Muscle of leg (tissue), 11 donors: ENCODE results near the gene HMGB4. TPM values are rescaled to one million over a fixed set of nuclear protein-coding genes. Genes with fewer than 3 reads are reported as not detected.

Experiments used
- DNase-seq: peaks from one replicate; pipeline ENCODE4 v3.0.0; 2013
- H3K27ac ChIP-seq: one replicate; pipeline ENCODE4 v1.5.1; 2013; ENCODE audit warnings: mild to moderate bottlenecking, low read length, control low read depth
- H3K27me3 ChIP-seq: one replicate; pipeline ENCODE4 v1.6.1; 2013; ENCODE audit warnings: low read length; ENCODE audit not compliant: control insufficient read depth, insufficient read depth
- H3K36me3 ChIP-seq: one replicate; pipeline ENCODE4 v1.6.1; 2013; ENCODE audit warnings: low read length; ENCODE audit not compliant: control insufficient read depth, insufficient read depth
- H3K4me1 ChIP-seq: one replicate; pipeline ENCODE4 v1.6.1; 2013; ENCODE audit warnings: low read length; ENCODE audit not compliant: control insufficient read depth, insufficient read depth
- H3K4me3 ChIP-seq: one replicate; pipeline ENCODE4 v1.5.1; 2013; ENCODE audit warnings: low read length, control low read depth
- H3K9me3 ChIP-seq: replicated peaks from 2 replicates; pipeline ENCODE4 v1.6.1; 2013; ENCODE audit warnings: low read depth, low read length; ENCODE audit not compliant: control insufficient read depth
- WGBS: methylation state at CpG from one replicate; pipeline ENCODE4 v1.1.5; 2013; ENCODE audit warnings: missing lambda C conversion rate; ENCODE audit not compliant: insufficient coverage; 5-methylcytosine and 5-hydroxymethylcytosine counted together
- polyA plus RNA-seq, 8 donors: library from polyadenylated mRNA; unstranded; fragments of 120-200 nt; gene quantifications; one replicate each; pipeline versions ENCODE4 v1.2.1 to v1.2.3, GENCODE V29; 2013; ENCODE audit warnings: inconsistent platforms in 1 of 8, low replicate concordance in 1 of 8; ENCODE audit not compliant: insufficient read length in 8 of 8, insufficient read depth in 1 of 8
- total RNA-seq: library from RNA; stranded (reverse); fragments of 120-200 nt; gene quantifications from one replicate; pipeline ENCODE4 v1.2.4, GENCODE V29; 2013

HMGB4 gene
- total and polyA plus RNA-seq, 9 donors, result not detected

- no peak for DNase-seq
- Histone ChIP-seq H3K4me1 (no peaks in the 10 kb centered on the region), H3K9me3 (peaks cover under 1% of the 10 kb centered on the region), H3K4me3 (no peak overlapping the region), H3K36me3 (no peaks in the 10 kb centered on the region), H3K27ac (no peak overlapping the region), H3K27me3 (peaks cover 2% of the 10 kb centered on the region)
- no CpG with 5 or more reads among the region's 1 CpG for WGBS
These were observed 40.0 kb upstream of the HMGB4 start for GRCh38 chr1:33823830-33824229.

GRCh38 chr1:33824321-33824720 lies 39.6 kb upstream of the HMGB4 start:
- 80% methylated on average over 2 of the region's 6 CpGs for WGBS
- DNase-seq, result no peak
- H3K9me3 ChIP-seq, result peaks cover 3% of the 10 kb centered on the region
- no peak overlapping the region for H3K4me3 ChIP-seq
- H3K4me1 ChIP-seq, result no peaks in the 10 kb centered on the region
- no peaks in the 10 kb centered on the region for H3K36me3 ChIP-seq
- no peak overlapping the region for H3K27ac ChIP-seq
- peaks cover 2% of the 10 kb centered on the region for H3K27me3 ChIP-seq

- peaks cover 2% of the 10 kb centered on the region for H3K27me3 ChIP-seq
- no peak overlapping the region for H3K27ac ChIP-seq
- H3K4me3 ChIP-seq, result no peak overlapping the region
- no peak for DNase-seq
- 63% methylated on average over 1 of the region's 1 CpG for WGBS
- H3K4me1 ChIP-seq, result no peaks in the 10 kb centered on the region
- peaks cover 3% of the 10 kb centered on the region for H3K9me3 ChIP-seq
- H3K36me3 ChIP-seq, result no peaks in the 10 kb centered on the region
These were observed 38.9 kb upstream of the HMGB4 start for GRCh38 chr1:33824971-33825370.

- Histone ChIP-seq H3K36me3 (no peaks in the 10 kb centered on the region), H3K4me3 (no peak overlapping the region), H3K27me3 (peaks cover 2% of the 10 kb centered on the region), H3K4me1 (no peaks in the 10 kb centered on the region), H3K9me3 (peaks cover 3% of the 10 kb centered on the region), H3K27ac (no peak overlapping the region)
- WGBS, result 71% methylated on average over 2 of the region's 10 CpGs
- DNase-seq, result no peak
These were observed 38.4 kb upstream of the HMGB4 start for GRCh38 chr1:33825506-33825905.

DNA sequence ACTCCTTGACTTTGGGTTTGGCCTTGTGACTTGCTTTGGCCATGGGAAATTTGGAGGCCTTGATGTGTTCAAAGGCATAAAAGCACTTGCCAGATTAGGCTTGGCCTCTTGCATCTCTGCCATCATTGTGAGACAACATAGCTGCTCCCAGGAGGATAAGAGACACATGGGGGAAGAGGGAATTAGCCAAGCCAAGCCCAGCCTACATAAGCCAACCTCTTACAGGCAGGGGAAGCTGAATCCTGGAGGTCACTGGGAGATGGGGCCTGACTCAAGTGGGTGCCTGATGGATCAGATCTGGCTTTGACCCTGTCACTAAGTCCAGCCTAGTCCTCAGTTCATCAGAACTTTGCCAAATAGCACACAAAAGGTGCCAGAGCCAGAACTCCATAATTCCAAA lies 37.6 kb upstream of the HMGB4 start:
- Histone ChIP-seq H3K4me3 (no peak overlapping the region), H3K36me3 (no peaks in the 10 kb centered on the region), H3K4me1 (no peaks in the 10 kb centered on the region), H3K9me3 (peaks cover 3% of the 10 kb centered on the region), H3K27ac (no peak overlapping the region), H3K27me3 (no peaks in the 10 kb centered on the region)
- no peak for DNase-seq

- DNase-seq, result no peak
- Histone ChIP-seq H3K27ac (no peak overlapping the region), H3K36me3 (no peaks in the 10 kb centered on the region), H3K9me3 (peaks cover 3% of the 10 kb centered on the region), H3K27me3 (no peaks in the 10 kb centered on the region), H3K4me1 (no peaks in the 10 kb centered on the region), H3K4me3 (no peak overlapping the region)
- WGBS, result 82% methylated on average over 5 of the region's 5 CpGs
These were observed 37.2 kb upstream of the HMGB4 start for GRCh38 chr1:33826711-33827110.

GRCh38 chr1:33828059-33828458 lies 35.8 kb upstream of the HMGB4 start:
- Histone ChIP-seq H3K27ac (no peak overlapping the region), H3K4me1 (no peaks in the 10 kb centered on the region), H3K36me3 (no peaks in the 10 kb centered on the region), H3K27me3 (no peaks in the 10 kb centered on the region), H3K9me3 (peaks cover 3% of the 10 kb centered on the region), H3K4me3 (no peak overlapping the region)
- no peak for DNase-seq
- 68% methylated on average over 3 of the region's 5 CpGs for WGBS

DNA sequence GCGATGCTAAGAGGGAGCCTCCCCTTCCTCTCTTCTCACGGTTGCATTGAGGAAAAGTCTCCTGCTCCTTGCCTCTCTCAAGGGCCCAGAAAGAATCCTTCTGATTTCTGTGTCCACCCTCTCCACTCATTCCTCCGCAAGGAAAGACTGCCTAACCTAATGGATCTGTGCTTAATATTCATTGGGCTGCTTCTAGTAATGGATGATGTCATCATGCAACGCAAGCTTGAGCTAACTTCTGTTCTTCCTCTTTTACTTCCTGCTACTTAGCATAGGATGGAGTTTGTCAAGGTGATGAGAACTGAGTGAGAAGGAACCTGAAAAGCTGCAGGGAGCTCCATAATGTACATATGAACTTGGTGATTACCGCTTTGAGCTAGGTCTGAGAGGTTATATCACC lies 35.2 kb upstream of the HMGB4 start:
- Histone ChIP-seq H3K4me3 (no peak overlapping the region), H3K27me3 (no peaks in the 10 kb centered on the region), H3K4me1 (no peaks in the 10 kb centered on the region), H3K36me3 (no peaks in the 10 kb centered on the region), H3K9me3 (peaks cover 3% of the 10 kb centered on the region), H3K27ac (no peak overlapping the region)
- DNase-seq, result no peak
- 100% methylated on average over 1 of the region's 5 CpGs for WGBS

- no peak for DNase-seq
These were observed 27.0 kb upstream of the HMGB4 start for GRCh38 chr1:33836911-33837310.

GRCh38 chr1:33837635-33838034 lies 26.2 kb upstream of the HMGB4 start:
- Histone ChIP-seq H3K4me3 (no peak overlapping the region), H3K27ac (no peak overlapping the region), H3K4me1 (no peaks in the 10 kb centered on the region), H3K9me3 (no peaks in the 10 kb centered on the region), H3K27me3 (peaks cover 2% of the 10 kb centered on the region), H3K36me3 (no peaks in the 10 kb centered on the region)
- whole genome bisulfite sequencing, result no CpG with 5 or more reads among the region's 3 CpGs
- DNase-seq, result no peak

More at GRCh38 chr1:33836911-33837310, 27.0 kb upstream of the HMGB4 start:
- WGBS, result no CpG with 5 or more reads among the region's 4 CpGs
- Histone ChIP-seq H3K4me1 (no peaks in the 10 kb centered on the region), H3K27me3 (peaks cover 2% of the 10 kb centered on the region), H3K4me3 (no peak overlapping the region), H3K27ac (no peak overlapping the region), H3K9me3 (no peaks in the 10 kb centered on the region), H3K36me3 (no peaks in the 10 kb centered on the region)

- DNase-seq, result no peak
- no CpG with 5 or more reads among the region's 1 CpG for WGBS
- H3K4me3 ChIP-seq, result no peak overlapping the region
- H3K36me3 ChIP-seq, result no peaks in the 10 kb centered on the region
- H3K9me3 ChIP-seq, result no peaks in the 10 kb centered on the region
- H3K27me3 ChIP-seq, result peaks cover 4% of the 10 kb centered on the region
- no peak overlapping the region for H3K27ac ChIP-seq
- no peaks in the 10 kb centered on the region for H3K4me1 ChIP-seq
These were observed 22.4 kb upstream of the HMGB4 start for GRCh38 chr1:33841494-33841893.
